SU-DHL-6 (cell line): Measurements from ENCODE around the gene CHST1.

ENCODE experiments used
- H2AFZ ChIP-seq: fragments of 200-600 bp; sonication (generic); 2 replicates; pipeline ENCODE4 v1.6.1; 2014; ENCODE audit warnings: low read depth, mild to moderate bottlenecking, moderate library complexity, mixed read lengths, antibody characterized with exemption, low read length; ENCODE audit not compliant: severe bottlenecking
- H3F3A ChIP-seq: fragments of 200-600 bp; shearing (Covaris generic); 2 replicates; pipeline ENCODE4 v1.6.0; 2016; ENCODE audit warnings: antibody characterized with exemption, mild to moderate bottlenecking; ENCODE audit not compliant: insufficient read depth
- H3K27ac ChIP-seq: fragments of 200-600 bp; sonication (generic); 2 replicates; pipeline ENCODE4 v1.5.1; 2016; ENCODE audit warnings: low read depth, mild to moderate bottlenecking, low read length, moderate library complexity, mixed read lengths
- H3K27me3 ChIP-seq: fragments of 200-600 bp; sonication (generic), shearing (Covaris generic); 2 replicates; pipeline ENCODE4 v1.6.0; 2014; ENCODE audit warnings: mild to moderate bottlenecking, low read length
- H3K36me3 ChIP-seq: fragments of 200-600 bp; sonication (generic); 2 replicates; pipeline ENCODE4 v1.6.1; 2014; ENCODE audit warnings: mild to moderate bottlenecking, low read length, mixed read lengths
- H3K4me2 ChIP-seq: fragments of 300-600, 200-600 bp; shearing (Covaris generic), sonication (generic); 2 replicates; pipeline ENCODE4 v1.6.0; 2014; ENCODE audit warnings: low read length, low read depth, mild to moderate bottlenecking; ENCODE audit not compliant: poor library complexity, severe bottlenecking
- H3K4me3 ChIP-seq: fragments of 200-600 bp; sonication (generic); 2 replicates; pipeline ENCODE4 v1.5.1; 2014; ENCODE audit warnings: antibody characterized with exemption, low read length, mild to moderate bottlenecking, mixed read lengths; ENCODE audit not compliant: insufficient read depth, poor library complexity, severe bottlenecking
- H3K79me2 ChIP-seq: fragments of 200-600 bp; sonication (generic); 2 replicates; pipeline ENCODE4 v1.6.1; 2014; ENCODE audit warnings: mild to moderate bottlenecking, low read length, moderate library complexity; ENCODE audit not compliant: insufficient read depth
- H3K9ac ChIP-seq: fragments of 200-600 bp; sonication (generic); 2 replicates; pipeline ENCODE4 v1.7.0; 2014; ENCODE audit warnings: mild to moderate bottlenecking, low read length
- H3K9me2 ChIP-seq: fragments of 200-600 bp; sonication (generic); replicated peaks from 2 replicates; pipeline ENCODE4 v1.6.1; 2014; ENCODE audit warnings: low read length; ENCODE audit not compliant: insufficient read depth
- H3K9me3 ChIP-seq: fragments of 200-600 bp; sonication (generic); 2 replicates; pipeline ENCODE4 v1.6.1; 2014; ENCODE audit warnings: low read length, mixed read lengths; ENCODE audit not compliant: insufficient read depth
- H4K20me1 ChIP-seq: fragments of 200-600 bp; sonication (generic); 2 replicates; pipeline ENCODE4 v1.6.1; 2014; ENCODE audit warnings: low read depth, mild to moderate bottlenecking, antibody characterized with exemption, low read length, moderate library complexity, mixed read lengths
- EZH2phosphoT487 ChIP-seq: fragments of 200-600 bp; sonication (generic), shearing (Covaris generic); conservative IDR thresholded peaks from 2 replicates; pipeline ENCODE4 v1.6.1; 2018; ENCODE audit warnings: mild to moderate bottlenecking, antibody characterized with exemption, low read length, moderate library complexity, mixed read lengths
- TF ChIP-seq, protein P1 (sequence below): fragments of 200-600 bp; sonication (generic); IDR thresholded peaks from one replicate; pipeline ENCODE4 v1.5.1; 2017; ENCODE audit warnings: antibody characterized with exemption, mild to moderate bottlenecking, low read length, moderate library complexity; ENCODE audit not compliant: insufficient read depth, poor library complexity, severe bottlenecking

CHST1 gene

DNA sequence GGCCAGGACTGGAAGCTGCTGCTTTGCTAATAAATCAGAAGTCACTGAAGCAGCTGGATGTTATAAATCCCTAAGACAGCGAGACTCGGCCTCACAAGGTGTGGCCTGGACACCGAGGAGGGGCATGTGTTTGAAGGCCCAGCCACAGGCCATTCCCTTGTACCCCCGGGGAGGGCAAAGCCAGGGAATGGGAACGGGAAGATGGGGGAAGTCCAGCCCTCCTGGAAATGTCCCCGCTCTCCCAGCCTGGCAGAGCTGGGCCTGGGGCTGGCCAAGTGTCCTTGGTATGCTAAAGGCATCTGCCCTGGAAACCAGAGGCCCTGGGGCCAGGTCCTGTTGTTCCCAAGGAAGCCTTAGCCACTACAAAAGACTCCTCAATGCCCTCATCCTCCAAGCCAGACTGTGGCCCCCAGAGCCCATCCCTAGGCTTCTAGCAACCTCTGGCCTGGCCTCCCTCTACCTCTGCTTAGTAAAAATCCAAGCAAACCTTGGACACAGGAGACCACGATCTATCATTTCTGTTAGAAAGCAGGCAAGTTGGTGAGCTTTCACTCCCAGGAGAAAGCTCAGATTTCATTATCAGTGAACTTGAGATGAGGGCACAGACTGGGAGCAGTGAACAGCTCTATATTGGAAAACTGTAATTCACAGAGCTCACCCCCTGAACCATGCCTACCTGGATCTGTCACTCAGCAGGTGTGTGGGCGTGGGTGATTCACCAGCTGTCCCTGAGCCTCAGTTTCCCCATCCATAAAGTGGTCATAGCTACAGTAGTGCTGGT, 11.0 kb downstream of the CHST1 start:
- H3K4me3 ChIP-seq, result no peak overlapping the region
- H3K9me3 ChIP-seq, result no peaks in the 10 kb centered on the region
- no peak overlapping the region for H3K4me2 ChIP-seq
- no peak overlapping the region for H3K9ac ChIP-seq
- H3K9me2 ChIP-seq, result no peaks in the 10 kb centered on the region
- H3F3A ChIP-seq, result no peaks in the 10 kb centered on the region
- H3K27me3 ChIP-seq, result no peaks in the 10 kb centered on the region
- no peaks in the 10 kb centered on the region for H4K20me1 ChIP-seq
- no peak overlapping the region for H3K27ac ChIP-seq
- TF ChIP-seq EZH2phosphoT487, result no peak
- TF ChIP-seq, protein P1, sequence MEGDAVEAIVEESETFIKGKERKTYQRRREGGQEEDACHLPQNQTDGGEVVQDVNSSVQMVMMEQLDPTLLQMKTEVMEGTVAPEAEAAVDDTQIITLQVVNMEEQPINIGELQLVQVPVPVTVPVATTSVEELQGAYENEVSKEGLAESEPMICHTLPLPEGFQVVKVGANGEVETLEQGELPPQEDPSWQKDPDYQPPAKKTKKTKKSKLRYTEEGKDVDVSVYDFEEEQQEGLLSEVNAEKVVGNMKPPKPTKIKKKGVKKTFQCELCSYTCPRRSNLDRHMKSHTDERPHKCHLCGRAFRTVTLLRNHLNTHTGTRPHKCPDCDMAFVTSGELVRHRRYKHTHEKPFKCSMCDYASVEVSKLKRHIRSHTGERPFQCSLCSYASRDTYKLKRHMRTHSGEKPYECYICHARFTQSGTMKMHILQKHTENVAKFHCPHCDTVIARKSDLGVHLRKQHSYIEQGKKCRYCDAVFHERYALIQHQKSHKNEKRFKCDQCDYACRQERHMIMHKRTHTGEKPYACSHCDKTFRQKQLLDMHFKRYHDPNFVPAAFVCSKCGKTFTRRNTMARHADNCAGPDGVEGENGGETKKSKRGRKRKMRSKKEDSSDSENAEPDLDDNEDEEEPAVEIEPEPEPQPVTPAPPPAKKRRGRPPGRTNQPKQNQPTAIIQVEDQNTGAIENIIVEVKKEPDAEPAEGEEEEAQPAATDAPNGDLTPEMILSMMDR, result no peak
- H3K36me3 ChIP-seq, result no peaks in the 10 kb centered on the region
- no peaks in the 10 kb centered on the region for H3K79me2 ChIP-seq
- no peak overlapping the region for H2AFZ ChIP-seq

DNA sequence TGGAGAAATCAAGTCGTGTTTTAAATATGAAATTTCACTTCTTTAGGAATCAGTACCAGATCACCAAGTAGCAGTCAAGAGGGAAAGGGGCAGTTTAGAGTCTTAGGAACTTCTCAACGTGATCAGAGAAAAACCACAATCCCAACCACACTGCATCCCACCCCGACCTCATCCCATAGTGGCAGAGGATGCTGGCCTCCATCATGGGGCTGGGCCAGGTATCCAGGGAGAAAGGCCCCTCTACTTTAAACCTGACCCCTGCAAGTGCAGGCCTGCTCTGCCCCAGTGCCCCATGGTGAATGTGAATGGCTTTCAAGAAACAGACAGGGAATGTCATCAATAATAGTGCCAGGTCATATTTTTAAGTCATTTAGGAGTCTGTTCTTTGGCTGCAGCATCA, 12.1 kb downstream of the CHST1 start:
- Histone ChIP-seq H3K27me3 (no peaks in the 10 kb centered on the region), H3K27ac (no peak overlapping the region), H3K36me3 (no peaks in the 10 kb centered on the region), H3K9me2 (no peaks in the 10 kb centered on the region), H3K79me2 (no peaks in the 10 kb centered on the region), H3F3A (no peaks in the 10 kb centered on the region), H3K4me2 (no peak overlapping the region), H4K20me1 (no peaks in the 10 kb centered on the region), H2AFZ (no peak overlapping the region), H3K9me3 (no peaks in the 10 kb centered on the region), H3K9ac (no peak overlapping the region), H3K4me3 (no peak overlapping the region)
- TF ChIP-seq EZH2phosphoT487, result no peak
- TF ChIP-seq, protein P1, result no peak

DNA sequence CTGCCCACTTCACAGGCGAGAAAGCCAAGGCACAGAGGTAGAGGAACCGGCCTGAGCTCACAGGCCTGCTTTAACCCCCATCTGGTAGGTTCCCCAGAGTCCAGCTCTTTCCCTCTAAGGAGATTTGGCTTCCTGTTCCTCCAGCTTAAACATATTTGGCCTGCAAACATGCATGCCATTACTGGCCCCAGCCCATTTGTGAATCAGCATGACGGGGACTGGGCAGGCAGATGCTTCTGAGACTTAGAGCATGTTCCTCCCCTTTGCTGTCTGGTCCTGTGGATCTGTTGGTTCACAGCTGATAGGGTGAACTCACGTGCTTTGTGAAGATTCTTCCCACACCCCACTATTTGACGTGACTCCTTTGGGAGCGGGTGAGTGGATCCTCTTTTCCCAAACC, 12.6 kb downstream of the CHST1 start:
- TF ChIP-seq, protein P1, result no peak
- TF ChIP-seq EZH2phosphoT487, result no peak

More for the DNA sequence above, 12.6 kb downstream of the CHST1 start:
- Histone ChIP-seq H3K9ac (no peak overlapping the region), H3K36me3 (no peaks in the 10 kb centered on the region), H3K4me3 (no peak overlapping the region), H3K27me3 (no peaks in the 10 kb centered on the region), H3K4me2 (no peak overlapping the region), H2AFZ (no peak overlapping the region), H3K9me2 (no peaks in the 10 kb centered on the region), H3F3A (no peaks in the 10 kb centered on the region), H3K27ac (no peak overlapping the region), H3K9me3 (no peaks in the 10 kb centered on the region), H4K20me1 (no peaks in the 10 kb centered on the region), H3K79me2 (no peaks in the 10 kb centered on the region)
